GM18907 (cell line): ENCODE measurements around the gene CIROP.

Experiments used
- ATAC-seq: cut with Tn5 transposase; IDR thresholded peaks from one replicate; pipeline ENCODE4 v1.9.1; 2021; ENCODE audit warnings: mild to moderate bottlenecking, moderate library complexity; ENCODE audit not compliant: unreplicated experiment

CIROP gene

GRCh38 chr14:23051141-23052057 is 53.4 kb downstream of the CIROP start:
- no peak for ATAC-seq
